ENCODE measurements around the gene C12orf60. TPM values are rescaled to one million over a fixed set of nuclear protein-coding genes. Genes with fewer than 3 reads are reported as not detected.
A peak's percentile ranks its signal among the peaks of the same experiment; 100 is the strongest.

C12orf60 gene
- total and polyA plus RNA-seq, 4 donors = 0.56 to 1.9 (median 0.99) TPM

GRCh38 chr12:14774074-14774905, 29.2 kb upstream of the C12orf60 start:
- Histone ChIP-seq H3K36me3 (ENCODE audit: control insufficient read depth in 1 of 2, insufficient read depth in 2 of 2, low read length in 1 of 2) (no peaks in the 10 kb centered on the region), H3K4me3 (ENCODE audit: low read length in 2 of 2) (peak overlapping the region; percentile 45 to 86), H3K27me3 (ENCODE audit: control insufficient read depth in 1 of 2, insufficient read depth in 2 of 2, low read length in 1 of 2) (no peaks in the 10 kb centered on the region), H3K4me1 (ENCODE audit: control insufficient read depth in 1 of 2, insufficient read depth in 2 of 2, low read length in 2 of 2) (peaks cover 0 to 2% of the 10 kb centered on the region in 2 donors), H3K9me3 (ENCODE audit: control insufficient read depth, low read length) (no peaks in the 10 kb centered on the region), H3K27ac (ENCODE audit: low read depth in 1 of 2, low read length in 2 of 2) (peak overlapping the region; percentile 87 to 95)
- peak; percentile 90 for ATAC-seq (ENCODE audit: low FRiP score)
- WGBS, 2 donors = 0% methylated on average over 67 of the region's 67 CpGs
- intact Hi-C loops (cut with DNase I) = loop anchor here (2.0 to 10.0 kb wide), 3 partner anchors 29 to 1879 kb away; partner anchors contain the start of genes ART4 (in 1 of the 2), C12orf60 (in 1 of the 2), GPRC5A (in 1 of the 2) and WBP11 (in 1 of the 2)
- peak; percentile 97 for DNase-seq

GRCh38 chr12:14774906-14775635, 28.4 kb upstream of the C12orf60 start:
- intact Hi-C loops (cut with DNase I) = loop anchor here (2.0 to 10.0 kb wide), 3 partner anchors 28 to 1880 kb away; partner anchors contain the start of genes ART4 (in 1 of the 2), C12orf60 (in 1 of the 2), GPRC5A (in 1 of the 2) and WBP11 (in 1 of the 2)

GRCh38 chr12:14775636-14775980, 27.9 kb upstream of the C12orf60 start:
- ATAC-seq (ENCODE audit: low FRiP score) (no peak), DNase-seq (no peak)
- Histone ChIP-seq H3K27me3 (ENCODE audit: control insufficient read depth in 1 of 2, insufficient read depth in 2 of 2, low read length in 1 of 2) (no peaks in the 10 kb centered on the region), H3K36me3 (ENCODE audit: control insufficient read depth in 1 of 2, insufficient read depth in 2 of 2, low read length in 1 of 2) (no peaks in the 10 kb centered on the region), H3K9me3 (ENCODE audit: control insufficient read depth, low read length) (no peaks in the 10 kb centered on the region), H3K4me1 (ENCODE audit: control insufficient read depth in 1 of 2, insufficient read depth in 2 of 2, low read length in 2 of 2) (peaks cover 0 to 2% of the 10 kb centered on the region in 2 donors), H3K27ac (ENCODE audit: low read depth in 1 of 2, low read length in 2 of 2) (peak overlapping the region in 1 of 2 donors; percentile 73), H3K4me3 (ENCODE audit: low read length in 2 of 2) (peak overlapping the region; percentile 45 to 86)
- intact Hi-C loops (cut with DNase I) = loop anchor here (2.0 to 10.0 kb wide), 2 partner anchors 27 to 1881 kb away; partner anchors contain the start of genes C12orf60 (in 1 of the 2), GPRC5A (in 1 of the 2) and WBP11 (in 1 of the 2)
- WGBS, 2 donors = 0 to 4% methylated on average over 1 of the region's 1 CpG

More at GRCh38 chr12:14774906-14775635, 28.4 kb upstream of the C12orf60 start:
- Histone ChIP-seq H3K9me3 (ENCODE audit: control insufficient read depth, low read length) (no peaks in the 10 kb centered on the region), H3K36me3 (ENCODE audit: control insufficient read depth in 1 of 2, insufficient read depth in 2 of 2, low read length in 1 of 2) (no peaks in the 10 kb centered on the region), H3K4me1 (ENCODE audit: control insufficient read depth in 1 of 2, insufficient read depth in 2 of 2, low read length in 2 of 2) (peaks cover 0 to 2% of the 10 kb centered on the region in 2 donors), H3K27me3 (ENCODE audit: control insufficient read depth in 1 of 2, insufficient read depth in 2 of 2, low read length in 1 of 2) (no peaks in the 10 kb centered on the region), H3K4me3 (ENCODE audit: low read length in 2 of 2) (peak overlapping the region; percentile 45 to 86), H3K27ac (ENCODE audit: low read depth in 1 of 2, low read length in 2 of 2) (peak overlapping the region; percentile 87 to 95)
- ATAC-seq (ENCODE audit: low FRiP score) (peak; percentile 63), DNase-seq (peak; percentile 73 to 82)
- WGBS, 2 donors = 1% methylated on average over 34 of the region's 34 CpGs

GRCh38 chr12:14776236-14776961, 27.1 kb upstream of the C12orf60 start:
- H3K27me3 ChIP-seq (ENCODE audit: control insufficient read depth in 1 of 2, insufficient read depth in 2 of 2, low read length in 1 of 2) = no peaks in the 10 kb centered on the region
- H3K36me3 ChIP-seq (ENCODE audit: control insufficient read depth in 1 of 2, insufficient read depth in 2 of 2, low read length in 1 of 2) = no peaks in the 10 kb centered on the region
- H3K9me3 ChIP-seq (ENCODE audit: control insufficient read depth, low read length) = no peaks in the 10 kb centered on the region
- H3K4me1 ChIP-seq (ENCODE audit: control insufficient read depth in 1 of 2, insufficient read depth in 2 of 2, low read length in 2 of 2) = peaks cover 0 to 3% of the 10 kb centered on the region in 2 donors
- peak overlapping the region; percentile 64 to 73 for H3K27ac ChIP-seq (ENCODE audit: low read depth in 1 of 2, low read length in 2 of 2)
- whole genome bisulfite sequencing, 2 donors = 42 to 58% methylated on average over 5 of the region's 5 CpGs
- H3K4me3 ChIP-seq (ENCODE audit: low read length in 2 of 2) = peak overlapping the region; percentile 45 to 86
- ATAC-seq (ENCODE audit: low FRiP score) (no peak), DNase-seq (no peak)
- intact Hi-C loops (cut with DNase I) = loop anchor here in 1 of 2 donors (10.0 kb wide), 1 partner anchor 1882 kb away; the partner anchor contains the start of gene GPRC5A

- no peaks in the 10 kb centered on the region for H3K9me3 ChIP-seq (ENCODE audit: control insufficient read depth, low read length)
- no peaks in the 10 kb centered on the region for H3K27me3 ChIP-seq (ENCODE audit: control insufficient read depth in 1 of 2, insufficient read depth in 2 of 2, low read length in 1 of 2)
- H3K27ac ChIP-seq (ENCODE audit: low read depth in 1 of 2, low read length in 2 of 2) = peak overlapping the region in 1 of 2 donors; percentile 25
- peaks cover 0 to 4% of the 10 kb centered on the region in 2 donors for H3K4me1 ChIP-seq (ENCODE audit: control insufficient read depth in 1 of 2, insufficient read depth in 2 of 2, low read length in 2 of 2)
- no peak overlapping the region for H3K4me3 ChIP-seq (ENCODE audit: low read length in 2 of 2)
- H3K36me3 ChIP-seq (ENCODE audit: control insufficient read depth in 1 of 2, insufficient read depth in 2 of 2, low read length in 1 of 2) = no peaks in the 10 kb centered on the region
- ATAC-seq (ENCODE audit: low FRiP score) (no peak), DNase-seq (no peak)
- intact Hi-C loops (cut with DNase I) = loop anchor here in 1 of 2 donors (10.0 kb wide), 1 partner anchor 1882 kb away; the partner anchor contains the start of gene GPRC5A
- 34 to 40% methylated on average over 3 of the region's 3 CpGs for WGBS, 2 donors
Measured at GRCh38 chr12:14777271-14777670, 26.2 kb upstream of the C12orf60 start.

- H3K36me3 ChIP-seq (ENCODE audit: control insufficient read depth in 1 of 2, insufficient read depth in 2 of 2, low read length in 1 of 2) = peaks cover 0 to 2% of the 10 kb centered on the region in 2 donors
- no peak for ATAC-seq (ENCODE audit: low FRiP score)
- DNase-seq = no peak
- no peaks in the 10 kb centered on the region for H3K9me3 ChIP-seq (ENCODE audit: control insufficient read depth, low read length)
- H3K4me1 ChIP-seq (ENCODE audit: control insufficient read depth in 1 of 2, insufficient read depth in 2 of 2, low read length in 2 of 2) = peaks cover 0 to 4% of the 10 kb centered on the region in 2 donors
- no peak overlapping the region for H3K27ac ChIP-seq (ENCODE audit: low read depth in 1 of 2, low read length in 2 of 2)
- H3K4me3 ChIP-seq (ENCODE audit: low read length in 2 of 2) = no peak overlapping the region
- WGBS, 2 donors = 93 to 97% methylated on average over 2 of the region's 2 CpGs
- intact Hi-C loops (cut with DNase I) = loop anchor here in 1 of 2 donors (10.0 kb wide), 1 partner anchor 1885 kb away; the partner anchor contains the start of gene GPRC5A
- H3K27me3 ChIP-seq (ENCODE audit: control insufficient read depth in 1 of 2, insufficient read depth in 2 of 2, low read length in 1 of 2) = no peaks in the 10 kb centered on the region
Measured at GRCh38 chr12:14779834-14780233, 23.6 kb upstream of the C12orf60 start.

- ATAC-seq (ENCODE audit: low FRiP score) (no peak), DNase-seq (no peak)
- H3K27ac ChIP-seq (ENCODE audit: low read depth in 1 of 2, low read length in 2 of 2) = no peak overlapping the region
- H3K27me3 ChIP-seq (ENCODE audit: control insufficient read depth in 1 of 2, insufficient read depth in 2 of 2, low read length in 1 of 2) = no peaks in the 10 kb centered on the region
- no peaks in the 10 kb centered on the region for H3K9me3 ChIP-seq (ENCODE audit: control insufficient read depth, low read length)
- H3K4me3 ChIP-seq (ENCODE audit: low read length in 2 of 2) = no peak overlapping the region
- H3K4me1 ChIP-seq (ENCODE audit: control insufficient read depth in 1 of 2, insufficient read depth in 2 of 2, low read length in 2 of 2) = peaks cover 0 to 4% of the 10 kb centered on the region in 2 donors
- H3K36me3 ChIP-seq (ENCODE audit: control insufficient read depth in 1 of 2, insufficient read depth in 2 of 2, low read length in 1 of 2) = peaks cover 0 to 2% of the 10 kb centered on the region in 2 donors
- 91% methylated on average over 3 of the region's 3 CpGs for WGBS, 2 donors
- intact Hi-C loops (cut with DNase I) = no loop called here
Measured at GRCh38 chr12:14780859-14781258, 22.6 kb upstream of the C12orf60 start.

GRCh38 chr12:14781563-14781962, 21.9 kb upstream of the C12orf60 start:
- Histone ChIP-seq H3K27ac (ENCODE audit: low read depth in 1 of 2, low read length in 2 of 2) (no peak overlapping the region), H3K27me3 (ENCODE audit: control insufficient read depth in 1 of 2, insufficient read depth in 2 of 2, low read length in 1 of 2) (no peaks in the 10 kb centered on the region), H3K4me1 (ENCODE audit: control insufficient read depth in 1 of 2, insufficient read depth in 2 of 2, low read length in 2 of 2) (peaks cover 0 to 2% of the 10 kb centered on the region in 2 donors), H3K9me3 (ENCODE audit: control insufficient read depth, low read length) (no peaks in the 10 kb centered on the region), H3K36me3 (ENCODE audit: control insufficient read depth in 1 of 2, insufficient read depth in 2 of 2, low read length in 1 of 2) (peaks cover 0 to 2% of the 10 kb centered on the region in 2 donors), H3K4me3 (ENCODE audit: low read length in 2 of 2) (no peak overlapping the region)
- DNase-seq (no peak), ATAC-seq (ENCODE audit: low FRiP score) (no peak)
- WGBS, 2 donors = 67 to 75% methylated on average over 2 of the region's 2 CpGs
- intact Hi-C loops (cut with DNase I) = no loop called here
